ENCODE data around the gene SLC51B. TPM values are rescaled to one million over a fixed set of nuclear protein-coding genes. Genes with fewer than 3 reads are reported as not detected.

Gene SLC51B
- total RNA-seq, 1 donor = not detected

DNA sequence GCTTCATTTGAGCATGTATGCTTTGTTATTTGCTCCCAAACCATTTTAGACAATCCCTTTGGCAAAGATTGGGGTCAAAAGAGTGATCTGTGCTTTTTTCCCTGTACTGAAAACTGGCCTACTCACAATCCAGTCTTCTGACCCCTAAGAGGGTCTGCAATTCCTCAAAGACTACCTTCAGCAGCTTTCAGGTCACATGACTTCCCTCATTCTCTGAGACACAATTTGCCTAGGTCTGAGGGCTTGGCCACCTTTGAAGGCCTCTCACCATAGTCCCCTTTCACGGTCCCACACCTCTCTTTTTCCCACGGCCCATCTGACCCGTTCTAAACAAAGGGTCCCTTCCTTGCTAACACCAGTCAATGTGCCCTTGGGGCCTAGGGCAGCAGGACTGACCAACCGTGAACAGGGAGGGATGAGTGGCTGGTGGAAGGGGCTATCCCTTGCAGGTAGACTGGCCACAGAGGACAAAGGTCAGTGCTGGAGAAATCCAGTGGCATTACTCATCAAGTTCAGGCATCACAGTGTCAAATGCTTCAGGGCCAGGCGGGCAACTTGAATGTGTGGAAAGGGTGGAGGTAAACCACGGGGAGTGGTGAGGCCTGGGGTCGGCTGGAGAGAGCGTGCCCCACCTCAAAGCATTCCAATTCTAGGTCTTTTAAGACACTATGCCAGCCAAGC, 11.8 kb downstream of the SLC51B start:
- TF ChIP-seq, protein P1, sequence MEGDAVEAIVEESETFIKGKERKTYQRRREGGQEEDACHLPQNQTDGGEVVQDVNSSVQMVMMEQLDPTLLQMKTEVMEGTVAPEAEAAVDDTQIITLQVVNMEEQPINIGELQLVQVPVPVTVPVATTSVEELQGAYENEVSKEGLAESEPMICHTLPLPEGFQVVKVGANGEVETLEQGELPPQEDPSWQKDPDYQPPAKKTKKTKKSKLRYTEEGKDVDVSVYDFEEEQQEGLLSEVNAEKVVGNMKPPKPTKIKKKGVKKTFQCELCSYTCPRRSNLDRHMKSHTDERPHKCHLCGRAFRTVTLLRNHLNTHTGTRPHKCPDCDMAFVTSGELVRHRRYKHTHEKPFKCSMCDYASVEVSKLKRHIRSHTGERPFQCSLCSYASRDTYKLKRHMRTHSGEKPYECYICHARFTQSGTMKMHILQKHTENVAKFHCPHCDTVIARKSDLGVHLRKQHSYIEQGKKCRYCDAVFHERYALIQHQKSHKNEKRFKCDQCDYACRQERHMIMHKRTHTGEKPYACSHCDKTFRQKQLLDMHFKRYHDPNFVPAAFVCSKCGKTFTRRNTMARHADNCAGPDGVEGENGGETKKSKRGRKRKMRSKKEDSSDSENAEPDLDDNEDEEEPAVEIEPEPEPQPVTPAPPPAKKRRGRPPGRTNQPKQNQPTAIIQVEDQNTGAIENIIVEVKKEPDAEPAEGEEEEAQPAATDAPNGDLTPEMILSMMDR (IDR thresholded peaks at IDR 0.05; ENCODE audit: insufficient read depth, low read length) = no peak

DNA sequence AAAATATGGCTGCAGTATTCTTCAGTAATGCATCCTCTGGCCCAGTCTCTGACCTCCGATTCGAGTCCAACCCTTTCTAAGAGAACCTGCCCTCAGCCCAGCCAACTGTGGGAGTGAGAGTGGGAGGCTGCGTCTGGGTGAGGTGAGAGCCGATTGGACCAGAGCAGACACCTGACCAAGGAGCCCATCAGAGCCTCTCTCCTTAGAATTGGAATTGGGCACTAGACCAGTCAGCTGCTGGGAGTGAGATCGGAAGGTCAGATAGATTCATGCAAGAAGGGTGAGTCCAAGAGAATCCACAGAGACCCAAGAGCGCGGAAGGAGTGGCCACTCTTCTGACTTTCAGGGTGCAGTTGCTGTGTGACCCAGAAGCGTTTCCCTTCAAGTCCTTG, 12.4 kb downstream of the SLC51B start:
- TF ChIP-seq, protein P1 (IDR thresholded peaks at IDR 0.05; ENCODE audit: insufficient read depth, low read length) = no peak
- H3K4me3 ChIP-seq (ENCODE audit: low read depth, low read length) = no peak overlapping the region
- DNase-seq (ENCODE audit: low read depth) = no peak

More for the DNA sequence above, 11.8 kb downstream of the SLC51B start:
- DNase-seq (ENCODE audit: low read depth) = no peak
- no peak overlapping the region for H3K4me3 ChIP-seq (ENCODE audit: low read depth, low read length)

DNA sequence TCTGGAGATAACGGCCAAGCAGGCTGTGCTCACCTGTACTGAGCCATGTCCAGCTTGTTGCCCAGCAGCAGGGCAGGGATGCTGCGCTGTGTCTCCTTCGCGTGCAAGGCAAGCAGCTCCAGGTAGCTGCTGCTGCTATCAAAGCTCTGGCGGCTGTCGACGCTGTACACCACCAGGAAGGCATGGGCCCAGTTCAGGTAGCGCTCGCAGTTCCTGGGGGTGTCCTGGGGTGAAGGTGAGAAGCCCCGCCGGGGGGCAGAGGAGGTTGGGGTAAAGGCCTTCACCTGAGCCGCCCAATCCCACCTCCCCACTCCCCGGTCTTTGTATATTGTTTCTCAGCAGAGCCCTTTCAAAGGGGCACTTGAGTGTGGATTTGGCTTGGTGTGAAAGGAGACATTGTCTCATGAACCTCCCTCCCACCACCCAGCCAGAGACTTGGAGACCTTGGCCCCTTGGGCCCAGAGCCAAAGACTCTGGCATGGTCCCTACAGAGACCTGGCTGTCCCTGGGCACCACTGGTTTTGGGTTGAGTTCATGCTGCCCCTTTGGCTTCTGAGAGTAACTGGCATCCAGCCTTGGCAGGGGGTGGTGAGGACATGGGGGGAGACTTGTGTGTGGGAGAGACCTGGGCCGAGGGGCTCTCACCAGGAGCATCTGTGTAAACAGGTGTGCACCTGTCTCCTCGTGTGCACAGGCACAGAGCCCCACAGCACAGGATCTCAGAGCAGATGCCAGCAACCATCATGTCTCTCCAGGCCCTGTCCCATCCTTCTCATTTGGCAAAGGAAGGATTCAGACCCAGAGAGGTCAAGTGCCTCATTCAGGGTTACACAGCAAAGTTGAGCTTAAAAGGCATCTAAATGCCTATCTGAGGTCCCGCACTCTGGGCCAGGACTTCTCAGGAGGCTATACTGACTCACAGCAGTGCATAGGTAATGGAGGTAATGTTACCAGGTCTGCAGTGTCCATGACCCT, 13.5 kb downstream of the SLC51B start:
- no peak for DNase-seq (ENCODE audit: low read depth)
- H3K4me3 ChIP-seq (ENCODE audit: low read depth, low read length) = no peak overlapping the region
- TF ChIP-seq, protein P1 (IDR thresholded peaks at IDR 0.05; ENCODE audit: insufficient read depth, low read length) = no peak

- no peak overlapping the region for H3K4me3 ChIP-seq (ENCODE audit: low read depth, low read length)
- DNase-seq (ENCODE audit: low read depth) = no peak
- TF ChIP-seq, protein P1 (IDR thresholded peaks at IDR 0.05; ENCODE audit: insufficient read depth, low read length) = no peak
Observed at GRCh38 chr15:65059369-65059750, 14.2 kb downstream of the SLC51B start.

DNA sequence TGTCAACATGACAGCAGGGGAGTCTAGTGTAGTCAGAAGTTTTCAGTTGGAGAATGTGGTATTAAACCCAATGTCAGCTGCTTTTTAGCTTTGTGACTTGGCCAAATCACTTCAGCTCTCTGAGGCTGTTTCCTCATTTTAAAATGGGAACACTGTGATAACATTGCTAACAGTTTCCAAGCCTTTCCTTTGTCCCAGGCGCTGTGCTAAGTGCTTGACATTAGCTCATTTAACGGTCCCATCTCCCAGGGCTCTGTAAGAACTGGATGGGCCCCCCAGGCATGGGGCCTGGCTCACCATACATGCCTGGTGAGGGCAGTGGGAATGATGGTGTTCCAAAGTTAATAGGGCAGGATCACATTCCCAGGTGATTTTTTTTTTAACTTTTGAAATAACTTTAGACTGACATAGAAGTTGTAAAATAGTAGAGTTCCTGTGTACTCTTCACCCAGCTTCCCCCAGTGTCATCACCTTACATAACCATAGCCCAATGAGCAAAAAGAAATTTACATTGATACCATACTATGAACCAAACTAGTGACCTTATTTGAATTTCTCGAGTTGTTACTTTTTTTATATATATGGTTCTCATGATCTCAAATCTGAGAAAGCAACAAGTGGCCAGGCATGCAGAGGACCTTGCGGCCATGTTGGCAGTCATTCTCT, 14.9 kb downstream of the SLC51B start:
- TF ChIP-seq, protein P1 (IDR thresholded peaks at IDR 0.05; ENCODE audit: insufficient read depth, low read length) = no peak
- H3K4me3 ChIP-seq (ENCODE audit: low read depth, low read length) = no peak overlapping the region
- DNase-seq (ENCODE audit: low read depth) = no peak

- TF ChIP-seq, protein P1 (IDR thresholded peaks at IDR 0.05; ENCODE audit: insufficient read depth, low read length) = no peak
- H3K4me3 ChIP-seq (ENCODE audit: low read depth, low read length) = no peak overlapping the region
- no peak for DNase-seq (ENCODE audit: low read depth)
Observed at GRCh38 chr15:65060641-65061397, 15.6 kb downstream of the SLC51B start.
